Measurements from ENCODE around the gene CASP10. TPM values are rescaled to one million over a fixed set of nuclear protein-coding genes. Genes with fewer than 3 reads are reported as not detected.
A peak's percentile ranks its signal among the peaks of the same experiment; 100 is the strongest.

The CASP10 gene
- total RNA-seq, 2 donors from 2014 or later: 3.0 to 6.0 TPM

DNA sequence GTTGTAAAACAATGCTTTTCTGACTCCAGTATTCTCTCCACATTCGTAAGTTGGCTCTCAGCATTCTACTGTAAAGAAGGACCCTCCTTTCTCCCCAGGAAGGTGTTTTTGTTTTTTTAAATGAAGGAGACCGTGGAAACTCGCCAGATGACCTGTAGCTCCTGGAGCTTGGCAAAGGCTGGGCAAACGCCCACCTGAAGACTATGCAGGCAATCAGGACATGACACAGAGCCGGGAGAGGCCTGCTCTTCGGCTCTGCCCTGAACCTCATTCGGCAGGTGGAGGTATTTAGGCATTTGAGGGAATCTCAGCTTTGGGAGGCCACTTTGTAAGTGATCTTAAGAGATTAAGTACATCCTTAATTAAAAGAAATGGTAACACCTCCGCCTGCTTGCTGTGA is 17.4 kb downstream of the CASP10 start:
- H3K4me1 ChIP-seq: no peaks in the 10 kb centered on the region
- DNase-seq (no peak), ATAC-seq (no peak)
- 71 to 76% methylated on average over 7 to 8 of the region's 8 CpGs for WGBS, 2 donors
- no peaks in the 10 kb centered on the region for H3K27me3 ChIP-seq
- H3K36me3 ChIP-seq (replicated peaks in 1 of 2; ENCODE audit: insufficient read depth in 1 of 2, low read depth in 2 of 2): peaks cover 0 to 10% of the 10 kb centered on the region in 2 donors
- intact Hi-C loops (cut with DNase I): no loop called here
- H3K9me3 ChIP-seq: no peaks in the 10 kb centered on the region
- H3K27ac ChIP-seq: no peak overlapping the region
- no peak overlapping the region for H3K4me3 ChIP-seq
- TF ChIP-seq POLR2A (IDR thresholded peaks at IDR 0.05): no peak
- TF ChIP-seq, protein P1, sequence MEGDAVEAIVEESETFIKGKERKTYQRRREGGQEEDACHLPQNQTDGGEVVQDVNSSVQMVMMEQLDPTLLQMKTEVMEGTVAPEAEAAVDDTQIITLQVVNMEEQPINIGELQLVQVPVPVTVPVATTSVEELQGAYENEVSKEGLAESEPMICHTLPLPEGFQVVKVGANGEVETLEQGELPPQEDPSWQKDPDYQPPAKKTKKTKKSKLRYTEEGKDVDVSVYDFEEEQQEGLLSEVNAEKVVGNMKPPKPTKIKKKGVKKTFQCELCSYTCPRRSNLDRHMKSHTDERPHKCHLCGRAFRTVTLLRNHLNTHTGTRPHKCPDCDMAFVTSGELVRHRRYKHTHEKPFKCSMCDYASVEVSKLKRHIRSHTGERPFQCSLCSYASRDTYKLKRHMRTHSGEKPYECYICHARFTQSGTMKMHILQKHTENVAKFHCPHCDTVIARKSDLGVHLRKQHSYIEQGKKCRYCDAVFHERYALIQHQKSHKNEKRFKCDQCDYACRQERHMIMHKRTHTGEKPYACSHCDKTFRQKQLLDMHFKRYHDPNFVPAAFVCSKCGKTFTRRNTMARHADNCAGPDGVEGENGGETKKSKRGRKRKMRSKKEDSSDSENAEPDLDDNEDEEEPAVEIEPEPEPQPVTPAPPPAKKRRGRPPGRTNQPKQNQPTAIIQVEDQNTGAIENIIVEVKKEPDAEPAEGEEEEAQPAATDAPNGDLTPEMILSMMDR (IDR thresholded peaks at IDR 0.05): no peak

DNA sequence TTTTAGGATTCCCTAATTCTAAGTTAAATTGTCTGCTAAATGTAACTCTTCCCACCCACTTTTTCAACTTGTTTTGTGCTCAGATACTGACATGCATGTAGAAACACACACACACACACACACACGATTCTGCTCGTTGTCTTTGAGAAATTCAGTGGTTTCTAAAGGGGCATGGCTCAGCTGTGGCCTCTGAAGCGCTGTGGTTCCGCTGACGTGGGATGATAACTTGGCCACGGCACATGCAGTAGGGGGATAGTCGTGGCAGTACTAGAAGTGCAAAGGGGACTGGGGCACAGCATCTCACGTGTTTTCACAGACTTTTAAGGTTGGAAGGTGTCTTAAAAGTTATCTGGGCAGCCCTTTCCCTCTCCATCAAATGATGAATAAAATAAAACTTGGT is 18.4 kb downstream of the CASP10 start:
- Histone ChIP-seq H3K27ac (no peak overlapping the region), H3K9me3 (no peaks in the 10 kb centered on the region), H3K27me3 (no peaks in the 10 kb centered on the region), H3K4me3 (no peak overlapping the region), H3K36me3 (replicated peaks in 1 of 2; ENCODE audit: insufficient read depth in 1 of 2, low read depth in 2 of 2) (peaks cover 0 to 7% of the 10 kb centered on the region in 2 donors), H3K4me1 (no peaks in the 10 kb centered on the region)
- DNase-seq (no peak), ATAC-seq (no peak)
- TF ChIP-seq, protein P1 (IDR thresholded peaks at IDR 0.05): no peak
- TF ChIP-seq POLR2A (IDR thresholded peaks at IDR 0.05): no peak
- 85% methylated on average over 8 of the region's 8 CpGs for WGBS, 2 donors
- intact Hi-C loops (cut with DNase I): no loop called here

- Histone ChIP-seq H3K27ac (no peak overlapping the region), H3K36me3 (replicated peaks in 1 of 2; ENCODE audit: insufficient read depth in 1 of 2, low read depth in 2 of 2) (peaks cover 0 to 6% of the 10 kb centered on the region in 2 donors), H3K27me3 (no peaks in the 10 kb centered on the region), H3K4me3 (no peak overlapping the region), H3K9me3 (no peaks in the 10 kb centered on the region), H3K4me1 (no peaks in the 10 kb centered on the region)
- TF ChIP-seq, protein P1 (IDR thresholded peaks at IDR 0.05): no peak
- no peak for TF ChIP-seq POLR2A (IDR thresholded peaks at IDR 0.05)
- peak in 2 of 4 donors; percentile 19 to 48 for DNase-seq
- intact Hi-C loops (cut with DNase I): no loop called here
- ATAC-seq: peak; percentile 30
- WGBS, 2 donors: 76 to 79% methylated on average over 6 of the region's 6 CpGs
These were observed 21.1 kb downstream of the CASP10 start for GRCh38 chr2:201203916-201204654.

DNA sequence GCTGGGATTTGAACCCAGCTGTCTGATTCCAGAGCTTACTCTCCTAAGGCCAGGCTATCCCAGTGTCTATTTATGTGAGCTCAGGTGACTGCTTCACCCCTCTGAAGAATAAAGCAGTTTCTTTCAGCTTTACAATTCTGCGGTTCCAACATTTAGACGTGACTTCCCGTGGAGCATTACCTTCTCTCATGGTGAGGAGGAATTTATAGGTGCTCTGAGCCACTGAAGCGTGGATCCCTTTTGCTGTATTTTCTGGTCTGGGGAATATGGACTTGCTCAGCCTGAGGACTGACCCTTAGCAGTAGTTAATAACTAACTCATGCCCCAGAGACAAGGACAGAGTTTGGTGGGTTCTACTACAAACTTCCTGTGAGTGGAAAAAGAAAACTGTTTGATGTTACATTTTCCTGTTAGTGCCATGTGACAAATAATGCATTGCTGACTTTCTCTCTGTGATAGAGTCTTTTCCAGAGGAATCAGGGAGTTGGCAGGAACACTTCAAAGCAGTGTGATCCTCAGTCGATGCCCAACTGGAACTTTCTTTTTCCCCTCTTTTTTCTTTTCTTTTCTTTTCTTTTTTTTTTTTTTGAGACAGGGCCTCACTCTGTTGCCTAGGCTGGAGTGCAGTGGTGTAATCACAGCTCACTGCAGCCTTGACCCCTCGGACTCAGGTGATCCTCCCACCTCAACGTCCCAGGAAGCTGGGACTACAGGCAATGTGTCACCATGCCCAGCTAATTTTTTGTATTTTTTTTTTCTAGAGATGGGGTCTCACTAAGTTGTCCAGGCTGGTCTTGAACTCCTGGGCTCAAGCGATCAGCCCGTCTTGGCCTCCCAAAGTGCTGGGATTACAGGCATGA is 21.9 kb downstream of the CASP10 start:
- ATAC-seq: no peak
- DNase-seq: no peak
- peaks cover 0 to 4% of the 10 kb centered on the region in 2 donors for H3K36me3 ChIP-seq (replicated peaks in 1 of 2; ENCODE audit: insufficient read depth in 1 of 2, low read depth in 2 of 2)
- H3K4me3 ChIP-seq: no peak overlapping the region
- no peak overlapping the region for H3K27ac ChIP-seq
- 79 to 80% methylated on average over 9 of the region's 9 CpGs for WGBS, 2 donors
- no peaks in the 10 kb centered on the region for H3K9me3 ChIP-seq
- H3K27me3 ChIP-seq: no peaks in the 10 kb centered on the region
- intact Hi-C loops (cut with DNase I): no loop called here
- TF ChIP-seq, protein P1 (IDR thresholded peaks at IDR 0.05): no peak
- TF ChIP-seq POLR2A (IDR thresholded peaks at IDR 0.05): no peak
- H3K4me1 ChIP-seq: no peaks in the 10 kb centered on the region
